Glutamatergic neuron (in vitro differentiated cells): ENCODE results near the gene MEGF9. TPM values are rescaled to one million over a fixed set of nuclear protein-coding genes. Genes with fewer than 3 reads are reported as not detected.

ENCODE experiments used
- DNase-seq: peaks from one replicate; pipeline ENCODE4 v3.0.0; 2022
- H3K27ac Mint-ChIP-seq: one replicate; pipeline ENCODE4 v1.8.0; 2020; ENCODE audit warnings: mild to moderate bottlenecking, mixed read lengths, inconsistent platforms; ENCODE audit not compliant: unreplicated experiment
- H3K27me3 Mint-ChIP-seq: one replicate; pipeline ENCODE4 v1.8.0; 2020; ENCODE audit warnings: mild to moderate bottlenecking, moderate library complexity, mixed read lengths, inconsistent platforms; ENCODE audit not compliant: unreplicated experiment
- H3K36me3 Mint-ChIP-seq: one replicate; pipeline ENCODE4 v1.8.0; 2020; ENCODE audit warnings: mild to moderate bottlenecking, mixed read lengths, inconsistent platforms; ENCODE audit not compliant: unreplicated experiment
- H3K4me1 Mint-ChIP-seq: one replicate; pipeline ENCODE4 v1.8.0; 2020; ENCODE audit warnings: mild to moderate bottlenecking, low read depth, mixed read lengths, inconsistent platforms; ENCODE audit not compliant: unreplicated experiment
- H3K4me3 Mint-ChIP-seq: one replicate; pipeline ENCODE4 v1.8.0; 2020; ENCODE audit warnings: mild to moderate bottlenecking, mixed read lengths, inconsistent platforms; ENCODE audit not compliant: unreplicated experiment
- H3K9me3 Mint-ChIP-seq: one replicate; pipeline ENCODE4 v1.8.0; 2020; ENCODE audit warnings: mild to moderate bottlenecking, moderate library complexity, mixed read lengths, inconsistent platforms; ENCODE audit not compliant: unreplicated experiment
- CTCF ChIP-seq: fragments of 200-600 bp; sonication (generic); IDR thresholded peaks from one replicate; pipeline ENCODE4 v1.5.0; 2021; ENCODE audit not compliant: partially characterized antibody, unreplicated experiment
- total RNA-seq: library from RNA; stranded (reverse); fragmentation: NEBNext Ultra II Directional; extraction: Animal tissue kit (Norgen Biotek cat#: 25700); gene quantifications from one replicate; pipeline ENCODE4 v1.2.1, GENCODE V29; 2021; ENCODE audit not compliant: unreplicated experiment

Gene MEGF9
- total RNA-seq, 1 donor from 2014 or later = 25.4 TPM

DNA sequence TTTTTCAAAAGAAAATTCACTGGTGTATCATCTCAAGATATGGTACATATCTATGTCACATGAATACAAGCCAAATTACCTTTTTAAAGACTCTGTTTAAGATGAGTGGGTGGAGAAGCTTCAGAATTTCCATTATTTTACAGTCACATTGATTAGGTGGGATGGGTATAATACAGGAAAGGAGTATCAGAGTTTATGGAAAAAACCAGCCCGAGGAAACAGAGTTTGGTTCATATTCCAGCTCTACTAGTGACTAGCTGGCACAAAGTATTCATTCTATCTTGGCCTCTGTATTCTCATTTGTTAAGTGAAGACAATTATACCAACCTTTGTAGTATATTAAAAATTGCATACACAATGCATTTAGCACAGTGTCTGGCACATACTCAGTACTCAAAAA lies 87.8 kb downstream of the MEGF9 start:
- H3K36me3 Mint-ChIP-seq = no peaks in the 10 kb centered on the region

DNA sequence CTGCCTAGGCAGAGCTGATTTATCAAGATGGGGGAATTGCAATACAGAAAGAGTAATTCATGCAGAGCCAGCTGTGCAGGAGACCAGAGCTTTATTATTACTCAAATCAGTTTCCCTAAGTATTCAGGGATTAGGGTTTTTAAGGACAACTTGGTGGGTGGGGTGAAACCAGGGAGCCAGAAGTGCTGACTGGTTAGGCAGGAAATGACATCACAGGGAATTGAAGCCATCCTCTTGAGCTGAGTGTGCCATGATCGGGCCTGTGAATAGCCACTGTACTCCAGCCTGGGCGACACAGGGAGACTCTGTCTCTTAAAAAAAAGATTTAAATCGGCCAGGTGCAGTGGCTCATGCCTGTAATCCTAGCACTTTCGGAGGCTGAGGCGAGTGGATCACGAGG lies 89.0 kb downstream of the MEGF9 start:
- Mint-ChIP-seq H3K4me3 (no peak overlapping the region), H3K4me1 (no peaks in the 10 kb centered on the region), H3K9me3 (peaks cover 1% of the 10 kb centered on the region), H3K36me3 (no peaks in the 10 kb centered on the region), H3K27me3 (no peaks in the 10 kb centered on the region), H3K27ac (no peak overlapping the region)
- no peak for DNase-seq
- no peak for TF ChIP-seq CTCF

More for the DNA sequence above, 87.8 kb downstream of the MEGF9 start:
- Mint-ChIP-seq H3K9me3 (peaks cover 1% of the 10 kb centered on the region), H3K4me1 (no peaks in the 10 kb centered on the region), H3K27ac (no peak overlapping the region), H3K4me3 (no peak overlapping the region), H3K27me3 (no peaks in the 10 kb centered on the region)
- DNase-seq = no peak
- no peak for TF ChIP-seq CTCF

DNA sequence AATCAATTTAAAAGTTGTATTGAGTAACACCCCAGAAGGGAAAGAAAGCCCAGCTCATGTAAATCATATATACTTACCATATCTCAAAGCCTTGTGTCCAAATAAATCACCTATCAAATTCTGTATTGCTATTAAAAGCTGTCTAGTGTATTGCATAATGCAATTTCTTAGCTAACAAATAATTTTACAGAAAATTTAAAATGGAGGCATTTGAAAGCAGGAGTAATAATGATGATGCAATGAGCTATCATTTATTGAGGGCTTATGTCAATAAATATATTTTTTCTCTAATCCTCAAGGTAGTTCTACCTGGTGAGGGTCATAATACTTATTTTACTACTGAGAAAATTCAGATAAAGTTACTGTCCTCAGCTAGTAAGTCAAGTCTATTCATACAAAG lies 91.5 kb downstream of the MEGF9 start:
- Mint-ChIP-seq H3K4me1 (no peaks in the 10 kb centered on the region), H3K36me3 (no peaks in the 10 kb centered on the region), H3K9me3 (no peaks in the 10 kb centered on the region), H3K27ac (no peak overlapping the region), H3K4me3 (no peak overlapping the region), H3K27me3 (no peaks in the 10 kb centered on the region)
- DNase-seq = no peak
- TF ChIP-seq CTCF = no peak

GRCh38 chr9:120621941-120622340 lies 92.3 kb downstream of the MEGF9 start:
- no peak for DNase-seq
- Mint-ChIP-seq H3K27me3 (no peaks in the 10 kb centered on the region), H3K4me1 (no peaks in the 10 kb centered on the region), H3K9me3 (no peaks in the 10 kb centered on the region), H3K27ac (no peak overlapping the region), H3K4me3 (no peak overlapping the region), H3K36me3 (no peaks in the 10 kb centered on the region)
- no peak for TF ChIP-seq CTCF

GRCh38 chr9:120619751-120620655 lies 94.3 kb downstream of the MEGF9 start:
- H3K4me1 Mint-ChIP-seq = no peaks in the 10 kb centered on the region
- H3K9me3 Mint-ChIP-seq = no peaks in the 10 kb centered on the region
- H3K36me3 Mint-ChIP-seq = no peaks in the 10 kb centered on the region
- DNase-seq = peak; percentile 46
- H3K27me3 Mint-ChIP-seq = no peaks in the 10 kb centered on the region
- peak; percentile 85 for TF ChIP-seq CTCF
- H3K4me3 Mint-ChIP-seq = no peak overlapping the region
- no peak overlapping the region for H3K27ac Mint-ChIP-seq
